ENCODE results near the gene SRC. TPM values are rescaled to one million over a fixed set of nuclear protein-coding genes. Genes with fewer than 3 reads are reported as not detected.

SRC gene
- total RNA-seq, 1 experiment from 2014 or later: 23.3 TPM

GRCh38 chr20:37419774-37420542 lies 74.0 kb downstream of the SRC start:
- Histone ChIP-seq H3K4me1 (ENCODE audit: insufficient read depth, low read length, poor library complexity, severe bottlenecking) (peaks cover 5% of the 10 kb centered on the region), H3K9me3 (ENCODE audit: low read depth, low read length, poor library complexity, severe bottlenecking) (no peaks in the 10 kb centered on the region), H3K4me3 (ENCODE audit: low read depth, low read length, poor library complexity, severe bottlenecking) (no peak overlapping the region), H3K27me3 (replicated peaks; ENCODE audit: insufficient read depth, low read depth, low read length, poor library complexity) (peaks cover 3% of the 10 kb centered on the region), H3K36me3 (ENCODE audit: insufficient read depth, low read length, poor library complexity, severe bottlenecking) (no peaks in the 10 kb centered on the region), H3K27ac (ENCODE audit: low read depth, low read length, poor library complexity, severe bottlenecking) (no peak overlapping the region)
- intact Hi-C loops (cut with micrococcal nuclease; ENCODE audit: unreplicated experiment): no loop called here
- no peak for DNase-seq (ENCODE audit: low spot score)
- ChIA-PET CTCF (no interaction called here), POLR2A (ENCODE audit: low non-redundant PET) (no interaction called here)
- TF ChIP-seq CTCF (conservative IDR thresholded peaks at IDR 0.05; ENCODE audit: low read depth, low read length): no peak
- no TSS peak for BruUV-seq (replicated peaks)

GRCh38 chr20:37420610-37421009 lies 74.7 kb downstream of the SRC start:
- peaks cover 9% of the 10 kb centered on the region for H3K27me3 ChIP-seq (replicated peaks; ENCODE audit: insufficient read depth, low read depth, low read length, poor library complexity)
- no peak for TF ChIP-seq CTCF (conservative IDR thresholded peaks at IDR 0.05; ENCODE audit: low read depth, low read length)
- TF ChIP-seq EZH2 (IDR thresholded peaks at IDR 0.05; ENCODE audit: borderline replicate concordance, low read depth, low read length, poor library complexity, severe bottlenecking): no peak
- H3K36me3 ChIP-seq (ENCODE audit: insufficient read depth, low read length, poor library complexity, severe bottlenecking): no peaks in the 10 kb centered on the region
- ChIA-PET CTCF (no interaction called here), POLR2A (ENCODE audit: low non-redundant PET) (no interaction called here)
- H3K27ac ChIP-seq (ENCODE audit: low read depth, low read length, poor library complexity, severe bottlenecking): no peak overlapping the region
- no peak for DNase-seq (ENCODE audit: low spot score)
- H3K4me1 ChIP-seq (ENCODE audit: insufficient read depth, low read length, poor library complexity, severe bottlenecking): peaks cover 5% of the 10 kb centered on the region
- BruUV-seq (replicated peaks): no TSS peak
- H3K4me3 ChIP-seq (ENCODE audit: low read depth, low read length, poor library complexity, severe bottlenecking): no peak overlapping the region
- no peaks in the 10 kb centered on the region for H3K9me3 ChIP-seq (ENCODE audit: low read depth, low read length, poor library complexity, severe bottlenecking)
- intact Hi-C loops (cut with micrococcal nuclease; ENCODE audit: unreplicated experiment): no loop called here

- Histone ChIP-seq H3K27me3 (replicated peaks; ENCODE audit: insufficient read depth, low read depth, low read length, poor library complexity) (peaks cover 16% of the 10 kb centered on the region), H3K4me3 (ENCODE audit: low read depth, low read length, poor library complexity, severe bottlenecking) (no peak overlapping the region), H3K9me3 (ENCODE audit: low read depth, low read length, poor library complexity, severe bottlenecking) (no peaks in the 10 kb centered on the region), H3K4me1 (ENCODE audit: insufficient read depth, low read length, poor library complexity, severe bottlenecking) (peaks cover 5% of the 10 kb centered on the region), H3K27ac (ENCODE audit: low read depth, low read length, poor library complexity, severe bottlenecking) (no peak overlapping the region), H3K36me3 (ENCODE audit: insufficient read depth, low read length, poor library complexity, severe bottlenecking) (no peaks in the 10 kb centered on the region)
- no TSS peak for BruUV-seq (replicated peaks)
- no peak for TF ChIP-seq EZH2 (IDR thresholded peaks at IDR 0.05; ENCODE audit: borderline replicate concordance, low read depth, low read length, poor library complexity, severe bottlenecking)
- no peak for TF ChIP-seq CTCF (conservative IDR thresholded peaks at IDR 0.05; ENCODE audit: low read depth, low read length)
- CTCF ChIA-PET: no interaction called here
- intact Hi-C loops (cut with micrococcal nuclease; ENCODE audit: unreplicated experiment): no loop called here
- POLR2A ChIA-PET (ENCODE audit: low non-redundant PET): no interaction called here
- no peak for DNase-seq (ENCODE audit: low spot score)
Measured at GRCh38 chr20:37421060-37421905, 75.3 kb downstream of the SRC start.

Measured in A673 (cell line).